ENCODE measurements around the gene RALGPS2. TPM values are rescaled to one million over a fixed set of nuclear protein-coding genes. Genes with fewer than 3 reads are reported as not detected.

The RALGPS2 gene
- total RNA-seq, 6 donors from 2014 or later = 6.2 to 23.9 (median 7.6) TPM

DNA sequence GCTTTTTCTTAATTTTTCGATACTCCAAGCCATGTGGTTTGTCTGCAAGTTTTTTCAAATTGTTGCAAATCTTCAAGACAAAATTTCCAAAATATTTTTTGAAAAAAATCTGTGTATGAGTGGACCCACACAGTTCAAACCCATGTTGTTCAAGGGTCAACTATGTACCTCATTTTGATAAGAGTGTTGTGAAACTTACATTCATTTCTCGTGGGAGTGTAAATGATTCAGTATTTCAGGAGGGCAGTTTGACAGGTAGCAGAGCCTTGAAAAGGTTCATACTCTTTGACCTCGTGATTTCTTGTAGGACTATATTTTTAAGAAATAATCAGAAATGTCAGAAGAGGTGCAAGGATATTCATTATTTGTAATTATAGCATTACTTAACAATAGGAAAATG lies 77.8 kb downstream of the RALGPS2 start:
- Histone ChIP-seq H3K9me3 (no peaks in the 10 kb centered on the region), H3K36me3 (no peaks in the 10 kb centered on the region), H3K4me3 (no peak overlapping the region), H3K27me3 (no peaks in the 10 kb centered on the region), H3K27ac (no peak overlapping the region), H3K4me1 (no peaks in the 10 kb centered on the region)
- ATAC-seq (ENCODE audit: low FRiP score in 2 of 2) (no peak), DNase-seq (no peak)
- 80 to 85% methylated on average over 3 of the region's 3 CpGs for WGBS, 2 donors
- TF ChIP-seq EP300 (IDR thresholded peaks at IDR 0.05) (no peak), POLR2A (IDR thresholded peaks at IDR 0.05) (no peak), POLR2AphosphoS5 (IDR thresholded peaks at IDR 0.05) (no peak)
- TF ChIP-seq, protein P1, sequence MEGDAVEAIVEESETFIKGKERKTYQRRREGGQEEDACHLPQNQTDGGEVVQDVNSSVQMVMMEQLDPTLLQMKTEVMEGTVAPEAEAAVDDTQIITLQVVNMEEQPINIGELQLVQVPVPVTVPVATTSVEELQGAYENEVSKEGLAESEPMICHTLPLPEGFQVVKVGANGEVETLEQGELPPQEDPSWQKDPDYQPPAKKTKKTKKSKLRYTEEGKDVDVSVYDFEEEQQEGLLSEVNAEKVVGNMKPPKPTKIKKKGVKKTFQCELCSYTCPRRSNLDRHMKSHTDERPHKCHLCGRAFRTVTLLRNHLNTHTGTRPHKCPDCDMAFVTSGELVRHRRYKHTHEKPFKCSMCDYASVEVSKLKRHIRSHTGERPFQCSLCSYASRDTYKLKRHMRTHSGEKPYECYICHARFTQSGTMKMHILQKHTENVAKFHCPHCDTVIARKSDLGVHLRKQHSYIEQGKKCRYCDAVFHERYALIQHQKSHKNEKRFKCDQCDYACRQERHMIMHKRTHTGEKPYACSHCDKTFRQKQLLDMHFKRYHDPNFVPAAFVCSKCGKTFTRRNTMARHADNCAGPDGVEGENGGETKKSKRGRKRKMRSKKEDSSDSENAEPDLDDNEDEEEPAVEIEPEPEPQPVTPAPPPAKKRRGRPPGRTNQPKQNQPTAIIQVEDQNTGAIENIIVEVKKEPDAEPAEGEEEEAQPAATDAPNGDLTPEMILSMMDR (IDR thresholded peaks at IDR 0.05) = no peak

DNA sequence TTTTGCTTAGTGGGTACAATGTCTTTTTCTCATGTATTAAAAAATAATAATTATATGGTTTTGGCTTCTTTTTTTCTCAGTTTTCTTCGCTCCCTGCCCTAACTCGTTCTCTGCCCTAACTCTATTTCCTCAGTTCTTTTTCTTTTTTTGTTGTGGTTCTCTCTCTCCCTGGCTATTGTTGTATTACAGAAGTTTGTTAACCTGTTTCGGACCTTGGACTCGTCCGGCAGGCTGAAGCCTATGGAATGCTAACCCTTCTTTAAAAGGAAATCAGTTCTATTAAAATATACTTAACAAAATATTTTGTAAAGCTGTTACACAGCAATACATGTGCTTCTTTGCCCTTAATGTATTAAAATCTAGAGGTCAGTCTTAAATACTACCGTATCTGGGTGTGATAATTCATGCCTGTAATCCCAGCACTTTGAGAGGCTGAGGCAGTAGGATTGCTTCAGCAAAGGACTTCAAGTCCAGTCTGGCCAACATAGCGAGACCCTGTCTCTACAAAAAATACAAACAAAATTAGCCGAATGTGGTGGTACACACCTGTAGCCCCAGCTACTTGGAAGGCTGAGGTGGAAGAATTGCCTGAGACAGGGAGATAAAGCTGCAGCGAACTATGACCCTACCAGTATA lies 81.7 kb downstream of the RALGPS2 start:
- Histone ChIP-seq H3K4me3 (no peak overlapping the region), H3K36me3 (no peaks in the 10 kb centered on the region), H3K27ac (no peak overlapping the region), H3K4me1 (no peaks in the 10 kb centered on the region), H3K9me3 (no peaks in the 10 kb centered on the region), H3K27me3 (no peaks in the 10 kb centered on the region)
- ATAC-seq (ENCODE audit: low FRiP score in 2 of 2) (no peak), DNase-seq (no peak)
- 91 to 95% methylated on average over 9 of the region's 9 CpGs for WGBS, 2 donors
- no peak for TF ChIP-seq EP300 (IDR thresholded peaks at IDR 0.05)
- TF ChIP-seq POLR2A (IDR thresholded peaks at IDR 0.05) = no peak
- no peak for TF ChIP-seq POLR2AphosphoS5 (IDR thresholded peaks at IDR 0.05)
- TF ChIP-seq, protein P1 (IDR thresholded peaks at IDR 0.05) = no peak

DNA sequence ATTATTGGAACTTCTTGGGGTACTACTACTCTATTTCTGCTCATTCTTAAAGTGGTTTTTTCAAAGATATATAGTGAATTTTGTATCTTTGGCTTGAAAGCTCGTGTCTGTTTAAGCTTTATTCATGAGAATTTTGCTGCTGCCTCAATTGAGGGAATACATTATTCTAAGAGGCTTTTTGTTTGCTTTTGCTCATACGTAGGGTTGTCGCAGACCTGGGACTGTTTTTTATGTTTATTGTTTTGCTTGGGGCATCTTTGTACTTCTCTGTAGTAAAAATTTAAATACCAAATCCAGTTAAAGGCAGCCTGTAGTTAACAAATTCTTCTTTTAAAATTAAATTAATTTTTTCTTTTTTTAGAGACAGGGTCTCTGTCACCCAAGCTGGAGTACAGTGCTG lies 83.5 kb downstream of the RALGPS2 start:
- Histone ChIP-seq H3K27me3 (no peaks in the 10 kb centered on the region), H3K9me3 (no peaks in the 10 kb centered on the region), H3K4me3 (no peak overlapping the region), H3K27ac (no peak overlapping the region), H3K4me1 (no peaks in the 10 kb centered on the region), H3K36me3 (no peaks in the 10 kb centered on the region)
- DNase-seq (no peak), ATAC-seq (ENCODE audit: low FRiP score in 2 of 2) (no peak)
- TF ChIP-seq, protein P1 (IDR thresholded peaks at IDR 0.05) = no peak
- TF ChIP-seq POLR2AphosphoS5 (IDR thresholded peaks at IDR 0.05) = no peak
- no peak for TF ChIP-seq POLR2A (IDR thresholded peaks at IDR 0.05)
- TF ChIP-seq EP300 (IDR thresholded peaks at IDR 0.05) = no peak
- 92 to 95% methylated on average over 3 of the region's 3 CpGs for WGBS, 2 donors

DNA sequence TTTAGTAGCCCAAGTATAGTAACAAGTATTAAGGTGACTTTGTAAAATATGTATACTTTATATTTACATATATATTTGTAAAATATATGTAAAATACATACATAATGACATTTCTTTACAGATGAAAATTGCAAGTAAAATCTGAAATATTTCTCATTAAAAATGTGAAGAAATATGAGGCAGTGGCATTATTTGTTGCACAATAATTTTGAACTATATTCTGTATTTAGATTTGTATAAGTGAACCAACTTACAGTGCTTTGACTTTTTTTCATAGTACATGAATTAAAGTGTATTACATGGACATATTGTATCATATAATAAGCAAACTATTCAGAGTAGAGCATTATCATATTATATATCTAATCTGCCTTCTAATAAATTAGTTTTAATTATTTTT lies 85.5 kb downstream of the RALGPS2 start:
- no peak for TF ChIP-seq POLR2A (IDR thresholded peaks at IDR 0.05)
- TF ChIP-seq, protein P1 (IDR thresholded peaks at IDR 0.05) = no peak
- TF ChIP-seq EP300 (IDR thresholded peaks at IDR 0.05) = no peak
- TF ChIP-seq POLR2AphosphoS5 (IDR thresholded peaks at IDR 0.05) = no peak
- Histone ChIP-seq H3K4me3 (no peak overlapping the region), H3K27ac (no peak overlapping the region), H3K36me3 (no peaks in the 10 kb centered on the region), H3K4me1 (no peaks in the 10 kb centered on the region), H3K27me3 (no peaks in the 10 kb centered on the region), H3K9me3 (no peaks in the 10 kb centered on the region)
- ATAC-seq (ENCODE audit: low FRiP score in 2 of 2) (no peak), DNase-seq (no peak)

DNA sequence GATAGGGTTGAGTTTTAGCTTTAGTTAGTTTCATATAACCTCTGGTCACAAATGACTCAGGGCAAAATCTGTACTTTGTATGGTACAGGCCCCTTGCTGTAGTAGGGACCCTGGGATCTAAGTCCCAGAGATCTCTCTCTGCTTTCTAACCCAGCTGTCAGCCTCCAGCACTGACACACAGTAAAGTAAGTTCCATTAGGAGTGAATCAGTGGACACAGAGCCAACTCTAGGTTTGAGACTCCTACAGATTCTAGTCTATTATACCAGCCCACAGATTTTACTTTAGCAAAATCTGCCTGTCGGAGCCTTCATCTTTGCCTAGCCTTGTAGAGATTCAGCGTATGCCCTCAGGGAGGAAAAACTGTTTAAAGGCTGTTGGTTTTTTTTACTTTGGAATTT lies 93.4 kb downstream of the RALGPS2 start:
- no peaks in the 10 kb centered on the region for H3K4me1 ChIP-seq
- H3K36me3 ChIP-seq = no peaks in the 10 kb centered on the region
- no peaks in the 10 kb centered on the region for H3K9me3 ChIP-seq
- no peaks in the 10 kb centered on the region for H3K27me3 ChIP-seq
- no peak overlapping the region for H3K4me3 ChIP-seq
- H3K27ac ChIP-seq = no peak overlapping the region
- no peak for DNase-seq
- no peak for TF ChIP-seq EP300 (IDR thresholded peaks at IDR 0.05)
- no peak for TF ChIP-seq POLR2AphosphoS5 (IDR thresholded peaks at IDR 0.05)
- TF ChIP-seq POLR2A (IDR thresholded peaks at IDR 0.05) = no peak
- 96% methylated on average over 2 of the region's 2 CpGs for WGBS, 2 donors
- ATAC-seq (ENCODE audit: low FRiP score in 2 of 2) = peak in 1 of 2 donors; percentile 36

Data from upper lobe of left lung (tissue), 6 donors.